GM18868 (cell line): ENCODE results near the gene NRXN2.

Experiments
- ATAC-seq: cut with Tn5 transposase; IDR thresholded peaks from one replicate; pipeline ENCODE4 v1.9.1; 2021; ENCODE audit warnings: mild to moderate bottlenecking, moderate library complexity; ENCODE audit not compliant: unreplicated experiment

The NRXN2 gene

GRCh38 chr11:64609436-64610047 lies 113.5 kb downstream of the NRXN2 start:
- ATAC-seq, result no peak

- ATAC-seq, result no peak
Observed at GRCh38 chr11:64608636-64609035, 114.4 kb downstream of the NRXN2 start.

GRCh38 chr11:64608046-64608445 lies 115.0 kb downstream of the NRXN2 start:
- ATAC-seq, result no peak

GRCh38 chr11:64607381-64607985 lies 115.5 kb downstream of the NRXN2 start:
- no peak for ATAC-seq

- no peak for ATAC-seq
Observed at GRCh38 chr11:64606796-64607380, 116.1 kb downstream of the NRXN2 start.

- ATAC-seq, result no peak
Observed at GRCh38 chr11:64605656-64606585, 117.1 kb downstream of the NRXN2 start.

- no peak for ATAC-seq
Observed at GRCh38 chr11:64605244-64605560, 117.8 kb downstream of the NRXN2 start.

- ATAC-seq, result no peak
Observed at GRCh38 chr11:64604458-64605243, 118.3 kb downstream of the NRXN2 start.

- ATAC-seq, result no peak
Observed at GRCh38 chr11:64603411-64604110, 119.4 kb downstream of the NRXN2 start.

GRCh38 chr11:64602466-64603070 lies 120.4 kb downstream of the NRXN2 start:
- no peak for ATAC-seq

GRCh38 chr11:64601605-64602465 lies 121.2 kb downstream of the NRXN2 start:
- ATAC-seq, result no peak

GRCh38 chr11:64600281-64600992 lies 122.6 kb downstream of the NRXN2 start:
- no peak for ATAC-seq

- ATAC-seq, result no peak
Observed at GRCh38 chr11:64599698-64600211, 123.2 kb downstream of the NRXN2 start.

- no peak for ATAC-seq
Observed at GRCh38 chr11:64598797-64599697, 124.0 kb downstream of the NRXN2 start.

GRCh38 chr11:64598106-64598796 lies 124.7 kb downstream of the NRXN2 start:
- no peak for ATAC-seq

- ATAC-seq, result no peak
Observed at GRCh38 chr11:64597671-64598101, 125.3 kb downstream of the NRXN2 start.
